Activated T-cell treated with anti-CD3 and anti-CD28 coated beads, Interleukin-2, amount 50 U/mL, for 4 hours (primary cell): Measurements from ENCODE around the gene FAM131B. TPM values are rescaled to one million over a fixed set of nuclear protein-coding genes. Genes with fewer than 3 reads are reported as not detected.

Experiments used
- ATAC-seq, 2 donors: fragments of 200-7000 bp; cut with Tn5 transposase; one replicate each; pipeline ENCODE4 v1.10.0; 2021
- DNase-seq: peaks from one replicate; pipeline ENCODE4 v3.0.0-alpha.2; 2020
- H3K27me3 Mint-ChIP-seq: one replicate; pipeline ENCODE4 v1.8.0; 2021; ENCODE audit warnings: low read depth, mixed read lengths
- H3K36me3 Mint-ChIP-seq: one replicate; pipeline ENCODE4 v1.8.0; 2022; ENCODE audit warnings: mixed read lengths; ENCODE audit not compliant: insufficient read depth
- H3K4me1 Mint-ChIP-seq: one replicate; pipeline ENCODE4 v1.8.0; 2021; ENCODE audit warnings: low read depth, mixed read lengths
- H3K4me3 Mint-ChIP-seq: one replicate; pipeline ENCODE4 v1.8.0; 2021; ENCODE audit warnings: mild to moderate bottlenecking, moderate library complexity, mixed read lengths
- H3K9me3 Mint-ChIP-seq: one replicate; pipeline ENCODE4 v1.8.0; 2021; ENCODE audit warnings: mixed read lengths
- total RNA-seq, 3 donors: library from RNA; stranded (reverse); gene quantifications; one replicate each; pipeline ENCODE4 v1.2.1, GENCODE V29; 2021

The FAM131B gene
- total RNA-seq, 3 donors from 2014 or later, result 0.28 to 0.50 (median 0.43) TPM

DNA sequence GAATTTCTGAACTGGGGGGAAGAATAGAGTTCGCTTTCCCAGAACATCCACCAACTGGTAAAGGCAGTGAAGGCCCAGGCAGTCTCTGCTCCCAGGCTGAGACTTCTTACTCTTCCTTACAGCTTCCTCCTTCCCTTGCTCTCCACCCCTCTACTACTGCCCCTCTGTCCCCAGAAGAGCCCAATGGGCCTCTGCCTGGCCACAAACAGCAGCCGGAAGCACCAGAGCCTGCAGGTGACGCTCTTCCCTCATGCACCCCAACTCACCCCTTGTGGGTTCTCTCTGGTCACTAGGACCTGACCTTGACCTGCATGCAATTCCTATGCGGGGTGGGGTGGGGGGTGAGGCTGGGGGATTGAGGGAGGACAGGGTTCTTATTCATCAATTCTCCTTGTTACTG is 16.5 kb downstream of the FAM131B start:
- DNase-seq, result no peak
- H3K27me3 Mint-ChIP-seq, result peaks cover 11% of the 10 kb centered on the region
- peak overlapping the region; percentile 69 for H3K4me3 Mint-ChIP-seq
- no peaks in the 10 kb centered on the region for H3K36me3 Mint-ChIP-seq
- peaks cover 9% of the 10 kb centered on the region for H3K4me1 Mint-ChIP-seq
- no peaks in the 10 kb centered on the region for H3K9me3 Mint-ChIP-seq
- ATAC-seq, result no peak

DNA sequence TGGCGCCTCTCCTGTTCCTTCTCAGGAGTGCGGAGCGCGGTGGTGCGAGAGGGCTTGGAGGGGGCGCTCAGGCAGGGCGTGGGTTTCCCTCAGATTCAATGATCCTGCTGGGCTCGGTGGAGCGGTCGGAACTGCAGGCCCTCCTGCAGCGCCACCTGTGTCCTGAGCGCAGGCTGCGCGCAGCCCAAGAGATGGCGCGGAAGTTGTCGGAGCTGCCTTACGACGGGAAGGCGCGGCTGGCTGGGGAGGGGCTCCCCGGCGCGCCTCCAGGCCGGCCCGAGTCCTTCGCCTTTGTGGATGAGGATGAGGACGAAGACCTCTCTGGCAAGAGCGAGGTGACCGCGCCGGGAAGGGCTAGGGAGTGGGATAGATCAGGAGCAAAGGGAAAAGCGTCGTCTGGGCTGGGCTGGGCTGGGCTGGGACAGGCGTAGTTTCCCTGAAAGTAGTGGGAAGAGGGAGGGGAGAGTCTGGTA is 17.0 kb downstream of the FAM131B start:
- Mint-ChIP-seq H3K27me3 (peaks cover 11% of the 10 kb centered on the region), H3K4me1 (peaks cover 9% of the 10 kb centered on the region), H3K4me3 (peak overlapping the region; percentile 69), H3K36me3 (no peaks in the 10 kb centered on the region), H3K9me3 (no peaks in the 10 kb centered on the region)
- peak; percentile 53 for DNase-seq
- ATAC-seq, result peak; percentile 98 to 99

DNA sequence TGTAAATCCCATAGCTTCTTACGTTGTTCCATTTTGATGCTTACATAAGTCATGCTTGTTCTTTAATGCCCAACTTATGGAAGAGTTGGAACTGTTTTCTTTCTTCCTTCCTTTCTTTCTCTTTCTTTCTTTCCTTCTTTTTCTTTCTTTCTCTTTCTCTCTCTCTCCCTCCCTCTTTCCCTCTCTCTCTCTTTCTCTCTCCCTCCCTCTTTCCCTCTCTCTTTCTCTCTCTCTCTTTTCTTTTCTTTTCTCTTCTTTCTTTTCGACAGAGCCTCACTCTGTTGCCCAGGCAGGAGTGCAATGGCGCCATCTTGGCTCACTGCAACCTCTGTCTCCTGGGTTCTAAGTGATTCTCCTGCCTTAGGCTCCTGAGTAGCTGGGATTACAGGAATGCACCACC is 18.9 kb downstream of the FAM131B start:
- Mint-ChIP-seq H3K27me3 (peaks cover 19% of the 10 kb centered on the region), H3K4me1 (peaks cover 9% of the 10 kb centered on the region), H3K4me3 (no peak overlapping the region), H3K36me3 (no peaks in the 10 kb centered on the region), H3K9me3 (no peaks in the 10 kb centered on the region)
- no peak for DNase-seq
- ATAC-seq, result no peak

DNA sequence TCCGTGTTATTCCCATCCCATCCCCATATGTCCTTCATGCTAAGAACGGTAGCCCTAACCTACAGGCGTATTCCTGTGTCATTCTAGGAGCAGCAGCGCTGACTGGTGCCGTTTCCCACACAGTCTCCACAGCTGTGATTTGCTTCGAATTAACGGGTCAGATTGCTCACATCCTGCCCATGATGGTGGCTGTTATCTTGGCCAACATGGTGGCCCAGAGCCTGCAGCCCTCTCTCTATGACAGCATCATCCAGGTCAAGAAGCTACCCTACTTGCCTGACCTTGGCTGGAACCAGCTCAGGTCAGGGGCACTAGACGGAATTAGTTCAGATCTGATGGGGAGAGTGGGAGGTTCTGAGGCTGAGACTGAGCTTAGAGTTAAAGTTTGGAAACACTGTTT is 20.7 kb downstream of the FAM131B start:
- H3K27me3 Mint-ChIP-seq, result peaks cover 16% of the 10 kb centered on the region
- H3K36me3 Mint-ChIP-seq, result no peaks in the 10 kb centered on the region
- H3K4me3 Mint-ChIP-seq, result no peak overlapping the region
- ATAC-seq (no peak), DNase-seq (no peak)
- H3K4me1 Mint-ChIP-seq, result peaks cover 9% of the 10 kb centered on the region
- H3K9me3 Mint-ChIP-seq, result no peaks in the 10 kb centered on the region

DNA sequence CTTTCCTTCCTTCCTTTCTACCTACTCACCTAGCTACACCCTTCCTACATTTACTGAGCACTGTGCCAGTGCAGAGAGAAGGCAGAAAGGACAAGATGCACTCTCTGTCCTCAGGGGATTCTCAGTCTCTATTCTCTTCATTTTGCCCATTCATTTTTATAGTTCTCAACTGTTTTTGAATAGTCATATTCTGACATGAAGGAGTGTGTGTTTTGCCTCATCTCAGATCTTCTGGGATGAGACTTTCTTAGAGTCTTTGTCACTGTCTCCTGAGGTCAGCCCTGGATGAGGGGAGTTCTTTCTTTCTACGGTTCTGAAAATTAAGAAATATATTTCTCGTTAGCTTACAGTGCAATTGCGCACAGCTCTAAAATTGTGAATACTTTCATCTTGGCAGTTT is 25.3 kb downstream of the FAM131B start:
- no peak overlapping the region for H3K4me3 Mint-ChIP-seq
- no peaks in the 10 kb centered on the region for H3K4me1 Mint-ChIP-seq
- no peaks in the 10 kb centered on the region for H3K9me3 Mint-ChIP-seq
- H3K27me3 Mint-ChIP-seq, result peaks cover 17% of the 10 kb centered on the region
- ATAC-seq (no peak), DNase-seq (no peak)
- no peaks in the 10 kb centered on the region for H3K36me3 Mint-ChIP-seq

DNA sequence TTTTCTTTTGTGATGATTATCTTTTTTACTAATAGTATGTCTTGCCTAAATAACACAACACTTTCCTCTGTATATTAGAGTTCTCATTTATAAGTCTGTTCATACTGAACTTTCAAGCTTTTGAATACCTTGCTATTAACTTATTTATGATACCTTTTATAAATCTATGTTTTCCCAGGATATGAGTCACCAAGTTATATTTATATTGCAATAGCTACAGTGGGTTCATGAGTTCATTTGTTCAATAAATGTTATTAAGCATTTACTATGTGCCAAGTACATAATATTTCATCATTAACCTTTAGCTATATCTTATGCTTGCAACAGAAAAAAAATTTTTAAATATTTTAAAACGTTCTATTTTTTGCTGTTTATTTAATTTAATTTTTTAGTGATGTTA is 28.3 kb downstream of the FAM131B start:
- no peak for ATAC-seq
- Mint-ChIP-seq H3K4me1 (no peaks in the 10 kb centered on the region), H3K9me3 (no peaks in the 10 kb centered on the region), H3K36me3 (no peaks in the 10 kb centered on the region), H3K27me3 (peaks cover 13% of the 10 kb centered on the region), H3K4me3 (no peak overlapping the region)
- DNase-seq, result no peak

DNA sequence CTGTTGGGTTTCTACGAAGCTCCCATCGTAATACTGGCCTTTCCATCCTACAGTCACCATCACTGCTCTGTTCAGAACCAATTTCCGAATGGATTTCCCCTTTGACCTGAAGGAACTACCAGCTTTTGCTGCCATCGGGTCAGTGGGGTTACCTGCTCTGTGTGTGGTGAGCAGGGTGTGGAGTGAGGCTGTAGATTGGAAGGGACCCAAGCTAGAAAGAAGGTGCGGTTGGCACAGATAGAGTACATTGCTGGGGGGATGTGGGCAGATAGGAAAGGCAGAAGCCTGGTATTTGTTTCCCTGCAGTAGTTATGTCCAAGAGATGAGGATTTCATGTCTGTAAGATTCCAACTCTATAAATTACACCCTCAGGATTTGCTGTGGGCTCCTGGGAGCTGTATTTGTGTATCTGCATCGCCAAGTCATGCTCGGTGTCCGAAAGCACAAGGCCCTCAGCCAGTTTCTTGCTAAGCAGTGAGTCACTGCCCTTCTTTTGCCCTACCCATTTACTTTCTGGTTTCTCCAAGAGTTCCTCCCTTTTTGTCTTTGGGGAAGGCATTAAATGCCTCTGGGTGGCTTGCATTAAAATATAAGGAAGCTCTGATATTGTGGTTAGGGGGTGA is 31.2 kb downstream of the FAM131B start:
- Mint-ChIP-seq H3K9me3 (no peaks in the 10 kb centered on the region), H3K4me1 (no peaks in the 10 kb centered on the region), H3K36me3 (no peaks in the 10 kb centered on the region), H3K4me3 (no peak overlapping the region), H3K27me3 (peaks cover 7% of the 10 kb centered on the region)
- ATAC-seq, result no peak
- DNase-seq, result no peak

DNA sequence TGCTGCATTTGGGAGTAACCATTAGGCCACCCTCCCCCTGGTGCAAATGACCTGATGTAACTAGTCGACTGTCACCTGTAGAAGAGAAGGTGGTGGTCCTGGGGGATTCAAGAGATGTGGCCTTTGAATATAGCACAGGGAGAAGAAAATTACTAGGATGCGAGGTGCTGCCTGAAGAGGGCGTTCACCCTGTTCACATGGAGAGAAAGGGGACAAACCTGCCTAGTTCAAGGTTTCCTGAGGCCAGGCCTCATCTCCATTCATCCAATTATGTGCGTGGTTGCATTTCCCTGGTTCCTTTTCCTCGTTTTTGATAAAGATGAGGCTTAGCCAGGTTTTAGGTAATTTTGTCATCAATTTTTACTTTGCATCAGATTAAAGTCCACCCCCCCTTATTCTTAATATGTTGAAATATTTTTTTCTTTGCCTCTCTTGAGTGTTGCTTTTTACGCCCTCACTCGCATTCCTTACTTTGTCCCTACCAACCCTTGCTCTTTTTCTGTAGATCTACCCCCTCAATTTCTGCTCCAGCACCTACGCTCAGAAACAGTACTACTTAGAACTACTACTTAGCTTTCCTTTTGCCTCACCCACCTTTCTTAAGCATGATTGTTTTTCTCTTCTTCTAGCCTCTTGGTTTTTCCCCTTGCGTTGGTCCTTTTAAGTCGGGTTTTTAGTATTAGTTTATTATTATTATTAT is 32.9 kb downstream of the FAM131B start:
- peaks cover 3% of the 10 kb centered on the region for H3K27me3 Mint-ChIP-seq
- peaks cover 11% of the 10 kb centered on the region for H3K4me1 Mint-ChIP-seq
- H3K36me3 Mint-ChIP-seq, result no peaks in the 10 kb centered on the region
- ATAC-seq (no peak), DNase-seq (no peak)
- no peaks in the 10 kb centered on the region for H3K9me3 Mint-ChIP-seq
- no peak overlapping the region for H3K4me3 Mint-ChIP-seq

DNA sequence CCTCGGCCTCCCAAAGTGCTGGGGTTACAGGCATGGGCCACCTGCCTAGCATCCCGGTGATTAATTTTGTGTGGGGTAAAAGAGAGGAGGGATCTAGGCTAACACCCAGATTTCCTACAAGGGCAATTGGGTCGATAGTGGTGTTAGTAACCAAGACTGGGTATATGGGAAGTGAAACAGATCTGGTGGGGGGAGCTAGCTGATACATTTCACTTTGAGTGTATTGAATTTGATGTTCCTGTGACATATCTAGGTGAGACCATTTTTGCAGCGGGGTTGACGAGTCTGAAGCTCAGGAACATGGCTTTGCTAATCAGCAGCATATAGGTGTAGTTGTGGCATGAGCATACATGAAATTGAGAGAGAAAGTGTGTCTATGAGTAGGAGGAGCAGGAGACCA is 34.6 kb downstream of the FAM131B start:
- ATAC-seq, result no peak
- DNase-seq, result no peak

DNA sequence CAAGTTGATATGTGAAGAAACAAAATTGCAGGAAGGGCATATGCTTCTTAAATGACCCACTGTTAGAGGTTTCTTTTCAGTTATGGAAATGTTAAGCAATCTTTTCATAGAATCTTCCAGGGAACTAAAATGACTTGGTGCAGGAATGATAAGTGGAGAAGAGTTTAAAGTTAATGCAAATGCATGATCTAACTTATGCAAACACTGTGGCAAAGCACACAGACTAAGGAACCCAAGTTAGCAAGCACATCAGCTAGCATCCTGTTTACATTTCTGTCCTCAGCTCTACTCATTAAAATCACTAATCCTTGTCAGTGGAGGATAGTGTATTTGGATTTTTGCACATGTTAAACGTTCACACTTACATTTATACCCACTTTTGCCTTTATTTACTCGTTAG is 37.3 kb downstream of the FAM131B start:
- DNase-seq (no peak), ATAC-seq (no peak)
- H3K36me3 Mint-ChIP-seq, result no peaks in the 10 kb centered on the region
- H3K9me3 Mint-ChIP-seq, result no peaks in the 10 kb centered on the region
- H3K27me3 Mint-ChIP-seq, result no peaks in the 10 kb centered on the region
- H3K4me1 Mint-ChIP-seq, result peaks cover 11% of the 10 kb centered on the region
- H3K4me3 Mint-ChIP-seq, result no peak overlapping the region

More for the DNA sequence above, 34.6 kb downstream of the FAM131B start:
- Mint-ChIP-seq H3K4me1 (peaks cover 11% of the 10 kb centered on the region), H3K27me3 (no peaks in the 10 kb centered on the region), H3K36me3 (no peaks in the 10 kb centered on the region), H3K4me3 (no peak overlapping the region), H3K9me3 (no peaks in the 10 kb centered on the region)

DNA sequence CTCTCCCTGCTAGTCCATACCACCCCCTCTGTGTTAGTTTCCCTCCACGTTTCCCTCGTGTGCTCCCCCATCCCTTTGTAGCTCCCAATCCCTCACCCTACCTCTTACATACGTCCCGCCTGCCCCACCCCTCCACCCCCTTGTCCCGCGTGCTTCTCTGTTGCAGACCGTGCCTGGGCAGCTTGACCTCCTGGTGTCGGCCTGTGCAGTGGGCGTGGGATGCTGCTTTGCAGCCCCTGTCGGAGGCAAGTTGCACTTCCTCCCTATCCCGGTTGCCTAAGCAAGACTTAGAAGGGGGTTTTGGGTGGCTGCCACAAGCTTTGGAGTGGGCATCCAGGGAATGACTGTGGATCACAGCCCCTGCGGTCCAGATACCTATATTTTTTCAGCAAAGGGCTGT is 38.9 kb downstream of the FAM131B start:
- Mint-ChIP-seq H3K4me1 (peaks cover 11% of the 10 kb centered on the region), H3K9me3 (no peaks in the 10 kb centered on the region), H3K4me3 (no peak overlapping the region), H3K36me3 (no peaks in the 10 kb centered on the region), H3K27me3 (no peaks in the 10 kb centered on the region)
- ATAC-seq (no peak), DNase-seq (no peak)

DNA sequence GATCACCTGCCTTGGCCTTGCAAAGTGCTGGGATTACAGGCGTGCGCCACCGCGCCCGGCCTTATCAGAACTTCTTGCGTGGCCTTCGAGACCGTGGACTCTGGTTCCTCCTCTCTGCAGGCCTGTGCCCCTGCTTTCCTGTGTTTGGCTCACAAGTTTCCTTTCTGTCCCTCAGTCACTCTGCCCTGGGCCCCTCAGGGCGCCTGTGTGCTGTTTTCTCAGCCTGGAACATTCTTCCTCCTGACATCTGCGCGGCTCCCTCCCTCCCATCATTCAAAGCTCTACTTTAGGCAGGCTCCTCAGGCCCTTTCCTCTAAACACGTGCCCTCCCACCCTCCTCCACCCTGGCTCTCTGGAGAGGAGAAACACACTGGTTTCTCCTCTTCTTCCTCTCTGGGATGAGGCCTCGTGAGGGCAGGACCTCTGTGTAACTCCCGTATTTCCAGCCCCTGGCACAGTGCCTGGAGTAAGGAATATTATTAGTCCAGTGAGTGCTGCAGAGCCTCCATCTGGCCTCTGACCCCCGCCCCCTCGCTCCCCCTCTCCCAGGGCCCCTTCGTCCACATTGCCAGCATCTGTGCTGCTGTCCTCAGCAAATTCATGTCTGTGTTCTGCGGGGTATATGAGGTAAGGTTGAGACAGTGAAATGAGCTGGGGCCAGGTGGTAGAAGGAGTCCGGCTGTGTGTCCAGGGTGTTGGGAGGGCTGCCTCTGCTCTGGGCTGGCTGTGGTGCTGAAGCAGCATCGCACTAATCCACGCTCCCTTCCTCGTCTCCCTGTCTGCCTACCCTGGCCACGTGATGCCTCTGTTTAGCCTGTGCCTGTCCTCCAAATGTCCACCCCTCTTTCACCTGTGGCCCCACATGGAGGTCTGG is 39.5 kb downstream of the FAM131B start:
- DNase-seq (no peak), ATAC-seq (no peak)
- Mint-ChIP-seq H3K36me3 (no peaks in the 10 kb centered on the region), H3K4me3 (no peak overlapping the region), H3K4me1 (peaks cover 11% of the 10 kb centered on the region), H3K9me3 (no peaks in the 10 kb centered on the region), H3K27me3 (no peaks in the 10 kb centered on the region)

DNA sequence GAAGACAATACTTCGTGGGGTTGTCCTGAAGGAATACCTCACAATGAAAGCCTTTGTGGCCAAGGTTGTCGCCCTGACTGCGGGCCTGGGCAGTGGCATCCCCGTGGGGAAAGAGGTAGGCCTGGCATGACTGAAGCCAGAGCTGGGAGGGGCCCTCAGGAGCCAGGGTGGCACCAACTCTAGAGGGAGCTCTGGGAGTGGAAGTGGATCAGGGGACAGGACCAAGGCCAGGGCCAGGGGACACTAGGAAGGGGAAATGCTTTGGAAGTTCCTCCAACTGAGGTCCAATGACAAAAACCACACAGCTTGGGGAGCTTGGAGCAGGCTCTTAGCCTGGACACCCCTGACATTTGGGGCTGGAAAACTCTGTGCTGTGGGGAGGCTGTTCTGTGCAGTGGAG is 40.8 kb downstream of the FAM131B start:
- Mint-ChIP-seq H3K27me3 (no peaks in the 10 kb centered on the region), H3K9me3 (no peaks in the 10 kb centered on the region), H3K36me3 (no peaks in the 10 kb centered on the region), H3K4me1 (peaks cover 11% of the 10 kb centered on the region), H3K4me3 (no peak overlapping the region)
- ATAC-seq (no peak), DNase-seq (no peak)

DNA sequence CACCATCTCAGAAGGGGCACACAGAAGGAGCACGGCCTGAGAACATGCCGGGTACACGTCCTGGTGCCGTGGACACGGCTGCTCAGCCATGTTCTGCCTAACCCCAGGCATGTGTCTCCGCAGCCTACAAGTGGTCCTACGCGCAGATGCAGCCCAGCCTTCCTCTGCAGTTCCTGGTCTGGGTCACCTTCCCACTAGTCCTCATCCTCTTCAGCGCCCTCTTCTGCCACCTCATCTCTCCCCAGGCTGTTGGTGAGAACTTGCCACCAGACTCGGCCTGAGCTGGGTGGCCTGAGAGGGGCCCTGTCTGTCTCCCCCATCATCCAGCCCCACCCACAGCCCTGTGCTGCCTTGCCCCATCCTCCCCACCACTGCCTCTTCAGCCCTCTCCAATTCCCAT is 41.3 kb downstream of the FAM131B start:
- no peaks in the 10 kb centered on the region for H3K9me3 Mint-ChIP-seq
- peaks cover 11% of the 10 kb centered on the region for H3K4me1 Mint-ChIP-seq
- no peak overlapping the region for H3K4me3 Mint-ChIP-seq
- no peaks in the 10 kb centered on the region for H3K27me3 Mint-ChIP-seq
- no peaks in the 10 kb centered on the region for H3K36me3 Mint-ChIP-seq
- DNase-seq, result no peak
- ATAC-seq, result no peak
